PC-9 (cell line): Measurements from ENCODE around the gene EMP1.

ENCODE experiments used
- EZH2 ChIP-seq: fragments of 200-600 bp; sonication (generic); IDR thresholded peaks from 2 replicates; pipeline ENCODE4 v1.8.0; 2017; ENCODE audit warnings: antibody characterized with exemption, low read depth
- TF ChIP-seq, protein P1 (sequence below): fragments of 200-600 bp; sonication (generic); conservative IDR thresholded peaks from 2 replicates; pipeline ENCODE4 v1.6.1; 2017; ENCODE audit warnings: mixed run types, antibody characterized with exemption, mild to moderate bottlenecking, moderate library complexity

DNA sequence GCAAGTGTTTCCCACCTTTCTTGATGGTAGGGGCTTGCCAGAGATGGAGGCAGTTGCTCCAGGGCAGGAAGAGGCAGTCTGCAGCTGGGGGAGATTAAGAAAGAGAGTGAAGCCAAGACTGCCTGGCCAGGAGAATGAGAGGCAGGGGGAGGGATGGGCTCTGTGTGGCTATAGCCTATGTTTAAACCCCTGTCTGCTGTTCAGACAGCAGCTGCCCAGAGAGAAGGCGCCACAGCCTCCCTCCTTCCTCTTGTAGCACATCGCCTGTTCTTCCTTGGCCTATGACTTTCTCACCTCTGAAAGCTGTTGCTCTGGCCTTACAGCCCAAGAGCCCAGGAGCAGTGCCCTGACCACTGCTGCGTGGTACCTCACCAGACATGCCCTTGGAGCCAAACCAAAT is 61.7 kb downstream of the EMP1 start:
- TF ChIP-seq, protein P1, sequence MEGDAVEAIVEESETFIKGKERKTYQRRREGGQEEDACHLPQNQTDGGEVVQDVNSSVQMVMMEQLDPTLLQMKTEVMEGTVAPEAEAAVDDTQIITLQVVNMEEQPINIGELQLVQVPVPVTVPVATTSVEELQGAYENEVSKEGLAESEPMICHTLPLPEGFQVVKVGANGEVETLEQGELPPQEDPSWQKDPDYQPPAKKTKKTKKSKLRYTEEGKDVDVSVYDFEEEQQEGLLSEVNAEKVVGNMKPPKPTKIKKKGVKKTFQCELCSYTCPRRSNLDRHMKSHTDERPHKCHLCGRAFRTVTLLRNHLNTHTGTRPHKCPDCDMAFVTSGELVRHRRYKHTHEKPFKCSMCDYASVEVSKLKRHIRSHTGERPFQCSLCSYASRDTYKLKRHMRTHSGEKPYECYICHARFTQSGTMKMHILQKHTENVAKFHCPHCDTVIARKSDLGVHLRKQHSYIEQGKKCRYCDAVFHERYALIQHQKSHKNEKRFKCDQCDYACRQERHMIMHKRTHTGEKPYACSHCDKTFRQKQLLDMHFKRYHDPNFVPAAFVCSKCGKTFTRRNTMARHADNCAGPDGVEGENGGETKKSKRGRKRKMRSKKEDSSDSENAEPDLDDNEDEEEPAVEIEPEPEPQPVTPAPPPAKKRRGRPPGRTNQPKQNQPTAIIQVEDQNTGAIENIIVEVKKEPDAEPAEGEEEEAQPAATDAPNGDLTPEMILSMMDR, result no peak
- TF ChIP-seq EZH2, result no peak
